ENCODE results near the gene PARD3B.

The PARD3B gene

DNA sequence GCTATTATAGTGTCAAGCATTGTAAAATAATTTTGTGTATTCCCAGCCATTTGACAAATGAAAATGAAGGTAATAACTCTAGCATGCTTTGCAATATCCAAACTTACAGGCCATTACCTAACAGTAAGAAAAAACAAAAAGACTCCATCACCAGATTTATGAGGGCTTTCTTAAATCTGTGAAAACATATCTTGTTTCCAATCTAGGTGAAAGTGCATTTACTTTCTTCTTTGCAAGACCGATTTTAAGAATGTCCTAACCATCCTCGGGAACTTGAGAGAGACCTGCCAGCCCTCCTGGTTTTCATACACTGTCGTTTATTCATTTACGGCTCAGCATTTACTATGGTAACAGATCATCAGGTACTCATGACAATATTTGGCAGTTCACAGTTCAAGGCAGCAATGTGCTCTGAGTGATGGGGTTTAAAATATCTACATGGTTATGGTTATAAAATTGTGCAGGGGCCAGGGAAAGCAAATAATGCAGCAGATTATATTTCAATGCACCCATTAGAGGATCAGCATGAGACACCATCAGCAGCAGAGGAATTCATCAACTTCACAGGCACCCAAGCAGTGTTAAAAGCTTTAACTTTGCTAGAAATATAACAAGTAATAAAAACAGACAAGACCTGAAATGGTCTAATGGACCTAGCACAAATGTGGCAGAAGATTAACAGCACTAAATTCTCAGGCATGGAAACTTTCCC lies 34.4 kb upstream of the PARD3B start:
- no peak for DNase-seq (ENCODE audit: low spot score)
- Histone ChIP-seq H3K4me3 (ENCODE audit: severe bottlenecking) (no peak overlapping the region), H3K36me3 (ENCODE audit: low read depth) (no peaks in the 10 kb centered on the region), H3K9me3 (ENCODE audit: severe bottlenecking) (no peaks in the 10 kb centered on the region), H3K27me3 (ENCODE audit: insufficient read depth, poor library complexity, severe bottlenecking) (no peaks in the 10 kb centered on the region), H3K4me1 (ENCODE audit: insufficient read depth, poor library complexity, severe bottlenecking) (no peaks in the 10 kb centered on the region), H3K27ac (ENCODE audit: poor library complexity, severe bottlenecking) (no peak overlapping the region)
- TF ChIP-seq, protein P1, sequence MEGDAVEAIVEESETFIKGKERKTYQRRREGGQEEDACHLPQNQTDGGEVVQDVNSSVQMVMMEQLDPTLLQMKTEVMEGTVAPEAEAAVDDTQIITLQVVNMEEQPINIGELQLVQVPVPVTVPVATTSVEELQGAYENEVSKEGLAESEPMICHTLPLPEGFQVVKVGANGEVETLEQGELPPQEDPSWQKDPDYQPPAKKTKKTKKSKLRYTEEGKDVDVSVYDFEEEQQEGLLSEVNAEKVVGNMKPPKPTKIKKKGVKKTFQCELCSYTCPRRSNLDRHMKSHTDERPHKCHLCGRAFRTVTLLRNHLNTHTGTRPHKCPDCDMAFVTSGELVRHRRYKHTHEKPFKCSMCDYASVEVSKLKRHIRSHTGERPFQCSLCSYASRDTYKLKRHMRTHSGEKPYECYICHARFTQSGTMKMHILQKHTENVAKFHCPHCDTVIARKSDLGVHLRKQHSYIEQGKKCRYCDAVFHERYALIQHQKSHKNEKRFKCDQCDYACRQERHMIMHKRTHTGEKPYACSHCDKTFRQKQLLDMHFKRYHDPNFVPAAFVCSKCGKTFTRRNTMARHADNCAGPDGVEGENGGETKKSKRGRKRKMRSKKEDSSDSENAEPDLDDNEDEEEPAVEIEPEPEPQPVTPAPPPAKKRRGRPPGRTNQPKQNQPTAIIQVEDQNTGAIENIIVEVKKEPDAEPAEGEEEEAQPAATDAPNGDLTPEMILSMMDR (IDR thresholded peaks at IDR 0.05; ENCODE audit: poor library complexity, severe bottlenecking) = no peak
- no peak for ATAC-seq (ENCODE audit: low read depth)

GRCh38 chr2:204514439-204514838 lies 30.8 kb upstream of the PARD3B start:
- no peak overlapping the region for H3K27ac ChIP-seq (ENCODE audit: poor library complexity, severe bottlenecking)
- no peaks in the 10 kb centered on the region for H3K36me3 ChIP-seq (ENCODE audit: low read depth)
- H3K4me3 ChIP-seq (ENCODE audit: severe bottlenecking) = no peak overlapping the region
- H3K27me3 ChIP-seq (ENCODE audit: insufficient read depth, poor library complexity, severe bottlenecking) = no peaks in the 10 kb centered on the region
- H3K4me1 ChIP-seq (ENCODE audit: insufficient read depth, poor library complexity, severe bottlenecking) = no peaks in the 10 kb centered on the region
- no peaks in the 10 kb centered on the region for H3K9me3 ChIP-seq (ENCODE audit: severe bottlenecking)
- no peak for ATAC-seq (ENCODE audit: low read depth)
- TF ChIP-seq, protein P1 (IDR thresholded peaks at IDR 0.05; ENCODE audit: poor library complexity, severe bottlenecking) = no peak
- no peak for DNase-seq (ENCODE audit: low spot score)

DNA sequence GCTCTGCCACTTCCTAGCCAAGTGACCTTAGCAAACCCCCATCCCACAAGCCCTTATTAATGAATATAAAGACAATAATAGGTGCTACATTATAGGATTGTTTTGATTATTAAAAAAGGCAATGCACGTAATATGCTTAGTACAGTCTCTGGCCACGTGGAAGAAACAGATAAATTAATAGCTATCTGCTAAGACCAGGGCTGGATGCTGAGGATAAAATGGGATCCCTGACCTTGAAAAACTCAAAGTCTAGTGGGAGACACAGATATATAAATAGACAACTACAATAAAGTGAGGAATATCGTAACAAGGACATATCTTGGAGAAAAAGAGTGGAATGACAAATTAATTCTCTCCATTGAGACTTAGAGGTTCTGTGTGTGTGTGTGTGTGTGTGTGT lies 29.9 kb upstream of the PARD3B start:
- Histone ChIP-seq H3K4me3 (ENCODE audit: severe bottlenecking) (no peak overlapping the region), H3K9me3 (ENCODE audit: severe bottlenecking) (no peaks in the 10 kb centered on the region), H3K27me3 (ENCODE audit: insufficient read depth, poor library complexity, severe bottlenecking) (no peaks in the 10 kb centered on the region), H3K36me3 (ENCODE audit: low read depth) (no peaks in the 10 kb centered on the region), H3K4me1 (ENCODE audit: insufficient read depth, poor library complexity, severe bottlenecking) (no peaks in the 10 kb centered on the region), H3K27ac (ENCODE audit: poor library complexity, severe bottlenecking) (no peak overlapping the region)
- no peak for DNase-seq (ENCODE audit: low spot score)
- ATAC-seq (ENCODE audit: low read depth) = no peak
- TF ChIP-seq, protein P1 (IDR thresholded peaks at IDR 0.05; ENCODE audit: poor library complexity, severe bottlenecking) = no peak

- TF ChIP-seq, protein P1 (IDR thresholded peaks at IDR 0.05; ENCODE audit: poor library complexity, severe bottlenecking) = no peak
- DNase-seq (ENCODE audit: low spot score) (no peak), ATAC-seq (ENCODE audit: low read depth) (no peak)
- Histone ChIP-seq H3K36me3 (ENCODE audit: low read depth) (no peaks in the 10 kb centered on the region), H3K27ac (ENCODE audit: poor library complexity, severe bottlenecking) (no peak overlapping the region), H3K27me3 (ENCODE audit: insufficient read depth, poor library complexity, severe bottlenecking) (no peaks in the 10 kb centered on the region), H3K4me3 (ENCODE audit: severe bottlenecking) (no peak overlapping the region), H3K9me3 (ENCODE audit: severe bottlenecking) (no peaks in the 10 kb centered on the region), H3K4me1 (ENCODE audit: insufficient read depth, poor library complexity, severe bottlenecking) (no peaks in the 10 kb centered on the region)
Observed at GRCh38 chr2:204517154-204517553, 28.1 kb upstream of the PARD3B start.

DNA sequence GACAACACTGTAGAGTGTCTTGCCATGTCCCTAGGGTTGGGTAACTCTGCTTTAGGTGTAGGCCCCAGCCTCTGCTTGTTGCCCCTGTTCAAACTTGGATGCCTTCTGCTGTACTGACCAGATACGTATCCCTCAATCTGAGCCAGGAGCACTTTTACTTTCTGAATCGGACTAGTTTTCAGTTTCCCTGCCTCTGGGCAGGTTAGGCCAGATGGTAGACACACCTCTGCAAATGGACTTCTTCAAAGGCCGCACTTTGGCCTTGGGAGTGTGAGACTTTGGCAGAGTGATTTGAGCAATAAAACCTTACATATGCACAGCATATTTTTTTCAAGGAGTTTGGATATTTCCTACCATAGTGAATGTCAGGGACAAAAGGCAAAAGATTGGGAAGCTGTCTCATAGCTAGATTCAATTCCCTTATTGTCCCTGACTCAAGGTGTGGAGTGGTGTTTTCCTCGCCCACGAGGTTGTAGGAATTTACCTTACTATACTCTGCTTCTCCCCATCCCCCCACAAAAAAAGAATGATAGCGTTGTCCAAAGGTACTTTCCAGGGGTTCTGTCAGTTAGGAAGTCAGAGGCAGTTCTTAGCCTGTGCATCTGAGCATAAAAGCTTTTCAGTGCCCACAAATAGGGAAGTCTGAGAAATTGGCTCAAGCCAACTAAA lies 15.3 kb upstream of the PARD3B start:
- H3K27ac ChIP-seq (ENCODE audit: poor library complexity, severe bottlenecking) = no peak overlapping the region
- TF ChIP-seq, protein P1 (IDR thresholded peaks at IDR 0.05; ENCODE audit: poor library complexity, severe bottlenecking) = no peak

More for the DNA sequence above, 15.3 kb upstream of the PARD3B start:
- H3K4me3 ChIP-seq (ENCODE audit: severe bottlenecking) = no peak overlapping the region
- DNase-seq (ENCODE audit: low spot score) = no peak
- no peak for ATAC-seq (ENCODE audit: low read depth)
- H3K36me3 ChIP-seq (ENCODE audit: low read depth) = no peaks in the 10 kb centered on the region
- no peaks in the 10 kb centered on the region for H3K27me3 ChIP-seq (ENCODE audit: insufficient read depth, poor library complexity, severe bottlenecking)
- no peaks in the 10 kb centered on the region for H3K4me1 ChIP-seq (ENCODE audit: insufficient read depth, poor library complexity, severe bottlenecking)
- H3K9me3 ChIP-seq (ENCODE audit: severe bottlenecking) = no peaks in the 10 kb centered on the region
